SK-N-SH (cell line): ENCODE data around the gene ID1. TPM values are rescaled to one million over a fixed set of nuclear protein-coding genes. Genes with fewer than 3 reads are reported as not detected.

ENCODE experiments used
- CTCF ChIA-PET: fragments of 300-600, 350-600 bp; formaldehyde crosslinking; extraction: SDS; loops from one replicate; lab custom pipeline; 2021; lab: Yijun Ruan, JAX
- POLR2A ChIA-PET: fragments of 350-600 bp; sonication (Branson Sonifier 250); formaldehyde crosslinking; extraction: SDS; loops from one replicate; lab custom pipeline; 2020; ENCODE audit warnings: antibody characterized with exemption, inconsistent platforms; lab: Yijun Ruan, JAX
- DNase-seq: peaks from one replicate; pipeline ENCODE4 v3.0.0; 2012
- H2AFZ ChIP-seq: fragments of 200-600 bp; sonication (generic); 2 replicates; pipeline ENCODE4 v1.8.1; 2016; ENCODE audit warnings: antibody characterized with exemption, mild to moderate bottlenecking, low read depth
- H3F3A ChIP-seq: fragments of 200-600 bp; sonication (generic); replicated peaks from 2 replicates; pipeline ENCODE3; 2016; ENCODE audit warnings: antibody characterized with exemption, mild to moderate bottlenecking; ENCODE audit not compliant: insufficient read depth
- H3K27ac ChIP-seq, 2 experiments: fragments of 200-500 bp in 1 of 2; fragments of 200-600 bp in 1 of 2; sonication (Bioruptor generic) in 1 of 2; sonication (generic), shearing (Covaris generic) in 1 of 2; 2 replicates each; pipeline versions ENCODE4 v1.5.1 to v1.6.1; 2014 to 2016; ENCODE audit warnings: low read depth in 2 of 2, inconsistent platforms in 1 of 2, low read length in 1 of 2, mild to moderate bottlenecking in 1 of 2, mixed read lengths in 1 of 2
- H3K27me3 ChIP-seq: fragments of 200-600 bp; sonication (generic), shearing (Covaris generic); 2 replicates; pipeline ENCODE4 v1.6.1; 2016; ENCODE audit warnings: mixed run types; ENCODE audit not compliant: insufficient read depth
- H3K36me3 ChIP-seq, 2 experiments: fragments of 200-500 bp in 1 of 2; fragments of 200-600 bp in 1 of 2; sonication (Bioruptor generic) in 1 of 2; sonication (generic) in 1 of 2; replicated peaks in 1 of 2; 2 replicates each; pipeline versions ENCODE3 to v1.5.1; 2014 to 2016; ENCODE audit warnings: low read length in 1 of 2, mild to moderate bottlenecking in 1 of 2; ENCODE audit not compliant: insufficient read depth in 2 of 2, control insufficient read depth in 1 of 2
- H3K4me1 ChIP-seq, 2 experiments: fragments of 200-500 bp in 1 of 2; fragments of 200-600 bp in 1 of 2; sonication (Bioruptor generic) in 1 of 2; sonication (generic), shearing (Covaris generic) in 1 of 2; 2 replicates each; pipeline versions ENCODE4 v1.5.1 to v1.6.1; 2014 to 2016; ENCODE audit warnings: low read depth in 1 of 2, low read length in 1 of 2, mixed run types in 1 of 2; ENCODE audit not compliant: insufficient read depth in 2 of 2, control insufficient read depth in 1 of 2
- H3K4me2 ChIP-seq: fragments of 200-600 bp; sonication (generic), shearing (Covaris generic); 2 replicates; pipeline ENCODE4 v1.6.1; 2017; ENCODE audit warnings: mixed run types
- H3K4me3 ChIP-seq, 2 experiments: fragments of 200-500 bp in 1 of 2; fragments of 200-600 bp in 1 of 2; sonication (Bioruptor generic) in 1 of 2; sonication (generic), shearing (Covaris generic) in 1 of 2; 2 replicates each; pipeline versions ENCODE4 v1.5.1 to v1.8.1; 2014 to 2016; ENCODE audit warnings: low read depth in 2 of 2, inconsistent platforms in 1 of 2, low read length in 1 of 2, mild to moderate bottlenecking in 1 of 2, mixed read lengths in 1 of 2, moderate library complexity in 1 of 2
- H3K79me2 ChIP-seq: fragments of 200-600 bp; sonication (generic); 2 replicates; pipeline ENCODE4 v1.8.1; 2017; ENCODE audit warnings: mild to moderate bottlenecking; ENCODE audit not compliant: insufficient read depth
- H3K9ac ChIP-seq: fragments of 200-600 bp; sonication (generic); 2 replicates; pipeline ENCODE4 v1.6.1; 2017; ENCODE audit warnings: mixed run types
- H3K9me2 ChIP-seq: fragments of 200-600 bp; sonication (generic); 2 replicates; pipeline ENCODE4 v1.6.1; 2017; ENCODE audit warnings: mixed run types
- H3K9me3 ChIP-seq: fragments of 200-600 bp; sonication (generic); 2 replicates; pipeline ENCODE4 v1.6.1; 2017; ENCODE audit warnings: mixed run types, mild to moderate bottlenecking, moderate library complexity
- H4K20me1 ChIP-seq: fragments of 200-600 bp; sonication (generic); 2 replicates; pipeline ENCODE4 v1.6.1; 2017; ENCODE audit warnings: mild to moderate bottlenecking, mixed run types; ENCODE audit not compliant: insufficient read depth
- CHD2 ChIP-seq: fragments of 150-350 bp; IDR thresholded peaks from 2 replicates; pipeline ENCODE4 v1.6.1; 2018; ENCODE audit warnings: low read length; ENCODE audit not compliant: partially characterized antibody
- CTCF ChIP-seq: fragments of 200-600 bp; sonication (generic); IDR thresholded peaks from 2 replicates; pipeline ENCODE4 v1.6.1; 2017; ENCODE audit warnings: antibody characterized with exemption, mild to moderate bottlenecking, moderate library complexity
- ELF1 ChIP-seq: IDR thresholded peaks from 2 replicates; pipeline ENCODE4 v1.4.0; 2012
- EP300 ChIP-seq, 2 experiments: IDR thresholded peaks; 2 replicates each; pipeline versions ENCODE4 v1.4.0 to v1.6.1; 2012; ENCODE audit warnings: borderline replicate concordance in 1 of 2, low read depth in 1 of 2, low read length in 1 of 2
- FOSL2 ChIP-seq: IDR thresholded peaks from 2 replicates; pipeline ENCODE4 v1.4.0; 2012; ENCODE audit warnings: low read depth, mild to moderate bottlenecking, moderate library complexity, borderline replicate concordance
- FOXJ3 ChIP-seq: sonication (generic); formaldehyde crosslinking; IDR thresholded peaks from 2 replicates; pipeline ENCODE4 v1.5.1; 2020; ENCODE audit warnings: mild to moderate bottlenecking, missing genetic modification reagents
- FOXM1 ChIP-seq: IDR thresholded peaks from 2 replicates; pipeline ENCODE4 v1.4.0; 2012; ENCODE audit warnings: low read depth, mild to moderate bottlenecking
- IRF3 ChIP-seq: fragments of 150-350 bp; IDR thresholded peaks from 2 replicates; pipeline ENCODE4 v1.6.1; 2016; ENCODE audit warnings: mild to moderate bottlenecking, low read depth, low read length
- JUND ChIP-seq: IDR thresholded peaks from 2 replicates; pipeline ENCODE4 v1.4.0; 2012
- MXI1 ChIP-seq: IDR thresholded peaks from 2 replicates; pipeline ENCODE4 v1.6.1; 2012; ENCODE audit warnings: mild to moderate bottlenecking, low read depth, low read length, improper control_type of control experiment
- POLR2AphosphoS5 ChIP-seq: IDR thresholded peaks from 2 replicates; pipeline ENCODE4 v1.6.1; 2012; ENCODE audit warnings: low read depth, low read length
- RAD21 ChIP-seq: IDR thresholded peaks from 2 replicates; pipeline ENCODE4 v1.6.1; 2012; ENCODE audit warnings: mild to moderate bottlenecking, low read length
- RCOR1 ChIP-seq: fragments of 150-350 bp; IDR thresholded peaks from 2 replicates; pipeline ENCODE4 v1.6.1; 2017; ENCODE audit warnings: antibody characterized with exemption, low read length
- RFX5 ChIP-seq: IDR thresholded peaks from 2 replicates; pipeline ENCODE4 v1.6.1; 2012; ENCODE audit warnings: mild to moderate bottlenecking, improper control_type of control experiment, low read length
- RXRA ChIP-seq: IDR thresholded peaks from 2 replicates; pipeline ENCODE4 v1.4.0; 2012; ENCODE audit warnings: low read depth, mild to moderate bottlenecking, borderline replicate concordance
- SIN3A ChIP-seq: IDR thresholded peaks from 2 replicates; pipeline ENCODE4 v1.6.1; 2012; ENCODE audit warnings: low read depth, mild to moderate bottlenecking, low read length, moderate library complexity, borderline replicate concordance
- SMC3 ChIP-seq: IDR thresholded peaks from 2 replicates; pipeline ENCODE4 v1.6.1; 2012; ENCODE audit warnings: low read depth, low read length, improper control_type of control experiment
- TAF1 ChIP-seq: IDR thresholded peaks from 2 replicates; pipeline ENCODE4 v1.6.1; 2012; ENCODE audit warnings: low read depth, mild to moderate bottlenecking, low read length, moderate library complexity, borderline replicate concordance
- TCF12 ChIP-seq: IDR thresholded peaks from 2 replicates; pipeline ENCODE4 v1.4.0; 2012
- TEAD4 ChIP-seq: IDR thresholded peaks from 2 replicates; pipeline ENCODE4 v1.4.0; 2012; ENCODE audit warnings: mild to moderate bottlenecking, borderline replicate concordance; ENCODE audit not compliant: insufficient read depth
- USF1 ChIP-seq: IDR thresholded peaks from 2 replicates; pipeline ENCODE4 v1.4.0; 2012; ENCODE audit warnings: low read depth, borderline replicate concordance
- USF2 ChIP-seq: fragments of 150-350 bp; IDR thresholded peaks from 2 replicates; pipeline ENCODE4 v1.6.1; 2017; ENCODE audit warnings: antibody characterized with exemption, low read length, low read depth, borderline replicate concordance
- ZBTB33 ChIP-seq: IDR thresholded peaks from 2 replicates; pipeline ENCODE4 v1.4.0; 2012; ENCODE audit warnings: low read depth, borderline replicate concordance
- WGBS: methylation state at CpG from one replicate; pipeline ENCODE4 v1.1.6; 2017; ENCODE audit warnings: low lambda C conversion rate; 5-methylcytosine and 5-hydroxymethylcytosine counted together
- polyA plus RNA-seq, 3 experiments: library from polyadenylated mRNA; depleted of rRNA; stranded (reverse); fragments of >200 nt; gene quantifications; 2 replicates each; pipeline ENCODE4 v1.2.3, GENCODE V29; 2012

The ID1 gene
- polyA plus RNA-seq, 1 of the 3 experiments (the other 2 are of a cell fraction) = 493 TPM

GRCh38 chr20:31607640-31608250 is 2.7 kb downstream of the ID1 start (continued):
- TF ChIP-seq USF1 (no peak), IRF3 (no peak), TCF12 (no peak), RXRA (no peak)
- TF ChIP-seq, all 33 proteins: peak for 4

- Histone ChIP-seq H3K9ac (peak overlapping the region; percentile 100), H3K36me3 (peaks cover 0 to 18% of the 10 kb centered on the region in 2 experiments), H3K9me2 (no peaks in the 10 kb centered on the region), H2AFZ (no peak overlapping the region), H3K27ac (peak overlapping the region; percentile 90 to 100), H3K79me2 (peaks cover 40% of the 10 kb centered on the region), H3K4me3 (peak overlapping the region; percentile 30 to 96; a peak in 3 of 4 replicates), H4K20me1 (peaks cover 20% of the 10 kb centered on the region), H3K9me3 (no peaks in the 10 kb centered on the region), H3K27me3 (no peaks in the 10 kb centered on the region), H3K4me1 (peaks cover 22 to 40% of the 10 kb centered on the region in 2 experiments), H3F3A (peaks cover 76% of the 10 kb centered on the region), H3K4me2 (peak overlapping the region; percentile 91)
- peak; percentile 81 for DNase-seq
- 8% methylated on average over 21 of the region's 45 CpGs for WGBS
- CTCF ChIA-PET = interaction anchor here (0.6 to 33.9 kb wide), 6 partner anchors 17 to 238 kb away, joined by 3 to 1802 read pairs (median 4); no protein-coding TSS in a partner anchor
- POLR2A ChIA-PET = interaction anchor here (0.9 to 7.4 kb wide), 4 partner anchors 13 to 46 kb away, joined by 4 to 181 read pairs (median 28); no protein-coding TSS in a partner anchor
- TF ChIP-seq CHD2 = no peak
- no peak for TF ChIP-seq POLR2AphosphoS5
- TF ChIP-seq ELF1 = no peak; the same call in 1 of the 2 replicates
- peak; percentile 15; the same call in 1 of the 2 replicates for TF ChIP-seq SIN3A
- TF ChIP-seq RCOR1 = peak; percentile 63
- TF ChIP-seq MXI1 = no peak
- TF ChIP-seq SMC3 = no peak
- peak; percentile 66 to 91; a peak in 3 of 4 replicates for TF ChIP-seq EP300 (IDR thresholded peaks at IDR 0.05; ENCODE audit: borderline replicate concordance in 1 of 2, low read depth in 1 of 2, low read length in 1 of 2)
- TF ChIP-seq FOXJ3 (CRISPR knock-in tag) = no peak
- TF ChIP-seq RXRA = peak; percentile 70; the same call in 1 of the 2 replicates
- no peak for TF ChIP-seq CTCF
- TF ChIP-seq FOSL2 = peak; percentile 7; the same call in 1 of the 2 replicates
- no peak for TF ChIP-seq FOXM1
- no peak for TF ChIP-seq RFX5
- no peak; the same call in 1 of the 2 replicates for TF ChIP-seq JUND
- TF ChIP-seq RAD21 = no peak
- no peak for TF ChIP-seq USF2
- TF ChIP-seq TEAD4 = peak; percentile 66; the same call in 1 of the 2 replicates
- peak; percentile 8; the same call in 1 of the 2 replicates for TF ChIP-seq TAF1
- TF ChIP-seq ZBTB33 = peak; percentile 31; the same call in 1 of the 2 replicates
Observed at GRCh38 chr20:31608251-31608945, 3.3 kb downstream of the ID1 start.
